ENCODE data around the gene DACH1.
"Not testable (repeated sequence)": the region's sequence is repeated elsewhere in the genome, so short reads cannot be mapped to it uniquely, and the experiment has no call there.

Gene DACH1

DNA sequence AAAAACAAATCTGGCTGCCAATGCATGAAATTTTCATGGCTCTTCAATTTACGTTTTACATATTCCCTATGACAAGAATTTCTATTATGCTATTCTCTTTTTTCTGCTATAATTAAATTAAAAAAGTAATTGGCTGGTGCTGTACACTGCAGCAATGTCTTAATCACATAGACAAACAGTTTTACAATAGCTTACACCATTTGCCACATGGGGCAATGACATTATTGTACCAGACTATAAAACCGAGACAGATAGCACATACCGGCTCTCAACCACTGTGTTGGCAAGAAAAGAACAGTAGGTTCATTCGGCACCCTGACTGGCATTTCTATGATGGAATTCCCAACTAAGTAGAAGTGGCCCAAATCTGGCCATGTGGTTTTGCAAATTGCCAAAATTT, 67.7 kb downstream of the DACH1 start:
- Mint-ChIP-seq H3K27ac (no peak overlapping the region), H3K27me3 (no peaks in the 10 kb centered on the region)

DNA sequence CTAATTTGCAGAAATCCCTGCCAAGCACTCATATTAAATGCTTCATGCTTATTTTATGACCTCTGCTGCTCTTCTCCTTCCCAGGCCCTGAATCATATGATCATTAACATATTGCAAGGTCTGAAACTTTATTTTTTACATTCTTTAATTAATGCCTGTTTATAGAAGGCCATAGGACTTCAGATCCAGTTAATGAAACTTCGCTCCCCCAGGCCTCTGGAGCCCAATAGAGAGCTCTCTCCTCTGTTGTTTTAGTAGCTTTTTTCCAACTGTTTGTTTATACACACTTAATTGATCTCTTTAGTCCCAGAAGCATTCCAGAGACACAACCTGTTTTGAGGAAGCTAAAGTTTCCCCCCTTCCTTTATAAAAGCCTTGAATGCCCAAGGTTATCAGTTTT, 68.3 kb downstream of the DACH1 start:
- Mint-ChIP-seq H3K27me3 (no peaks in the 10 kb centered on the region), H3K4me1 (ENCODE audit: low read depth) (peaks cover 17% of the 10 kb centered on the region), H3K9me3 (no peaks in the 10 kb centered on the region), H3K4me3 (no peak overlapping the region), H3K36me3 (ENCODE audit: low read depth) (no peaks in the 10 kb centered on the region), H3K27ac (no peak overlapping the region)
- intact Hi-C loops (cut with micrococcal nuclease) = no loop called here

More for the DNA sequence above, 67.7 kb downstream of the DACH1 start:
- Mint-ChIP-seq H3K9me3 (no peaks in the 10 kb centered on the region), H3K4me1 (ENCODE audit: low read depth) (peaks cover 17% of the 10 kb centered on the region), H3K36me3 (ENCODE audit: low read depth) (no peaks in the 10 kb centered on the region), H3K4me3 (no peak overlapping the region)
- intact Hi-C loops (cut with micrococcal nuclease) = no loop called here

DNA sequence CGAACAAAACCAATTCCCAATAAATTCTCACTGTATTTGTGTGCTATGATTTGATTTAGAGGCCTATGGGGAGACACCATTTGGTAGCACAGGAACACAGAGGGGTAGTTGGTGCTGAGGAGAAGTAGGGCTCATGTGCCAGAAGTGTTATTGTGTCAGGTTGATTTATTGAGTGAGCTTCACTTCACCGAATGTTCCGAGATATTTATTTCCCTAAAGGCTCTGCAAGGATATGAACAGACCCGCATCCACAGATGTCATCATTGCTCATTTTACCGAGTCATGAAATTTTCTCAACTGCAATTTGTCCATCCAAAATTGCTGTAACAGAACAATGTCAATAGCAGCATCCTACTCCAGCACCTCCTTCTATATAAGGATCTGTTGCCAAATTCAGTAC, 69.5 kb downstream of the DACH1 start:
- Mint-ChIP-seq H3K27me3 (no peaks in the 10 kb centered on the region), H3K4me3 (no peak overlapping the region), H3K27ac (no peak overlapping the region), H3K4me1 (ENCODE audit: low read depth) (peaks cover 17% of the 10 kb centered on the region), H3K36me3 (ENCODE audit: low read depth) (no peaks in the 10 kb centered on the region), H3K9me3 (no peaks in the 10 kb centered on the region)
- intact Hi-C loops (cut with micrococcal nuclease) = no loop called here

DNA sequence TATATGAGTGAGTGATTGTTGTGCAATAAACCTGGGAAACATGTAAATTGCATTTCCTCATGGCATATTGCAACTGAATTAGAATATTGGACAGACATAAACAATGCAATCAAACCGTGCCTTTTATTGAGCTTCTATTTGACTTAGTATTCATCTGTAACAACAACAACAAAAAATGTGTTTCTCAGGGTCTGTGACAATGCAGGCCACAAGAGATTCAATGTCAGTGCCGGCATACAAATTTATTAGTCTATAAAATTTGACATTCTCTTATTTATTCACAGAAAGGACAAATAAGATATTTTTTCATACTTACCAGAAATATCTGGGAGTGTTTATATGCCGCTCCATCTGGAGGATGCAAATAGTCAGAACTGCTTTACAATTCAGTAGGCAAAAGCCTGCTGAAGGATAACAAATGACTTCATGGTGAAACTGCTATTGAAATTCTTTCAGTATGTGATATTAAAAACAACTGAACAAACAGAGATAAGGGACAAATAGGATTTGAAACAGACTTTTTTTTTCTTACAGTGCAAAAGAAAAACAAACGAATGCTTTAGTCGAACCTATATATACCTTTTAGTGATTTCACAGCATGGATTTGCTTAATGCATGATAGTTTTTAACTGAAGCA, 77.2 kb downstream of the DACH1 start:
- Mint-ChIP-seq H3K9me3 (no peaks in the 10 kb centered on the region), H3K4me3 (no peak overlapping the region)
- intact Hi-C loops (cut with micrococcal nuclease) = no loop called here

DNA sequence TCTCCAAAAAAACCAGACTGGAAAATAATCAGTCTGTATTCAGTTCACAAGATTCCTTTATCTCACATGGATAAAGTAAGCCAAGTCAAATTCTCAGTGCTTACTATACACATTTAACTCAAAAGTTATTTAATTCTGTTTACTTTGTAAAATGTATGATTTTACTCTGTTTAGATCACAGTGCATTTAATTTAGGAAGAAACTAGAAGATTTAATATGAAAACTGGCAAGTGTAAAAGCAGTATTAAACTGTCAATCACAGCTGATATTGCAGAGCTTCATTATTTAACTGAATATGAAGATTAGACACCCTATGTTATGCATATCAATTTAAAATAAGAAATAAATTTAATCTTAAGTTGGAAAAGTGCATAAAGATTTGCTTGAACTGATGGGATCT, 78.0 kb downstream of the DACH1 start:
- intact Hi-C loops (cut with micrococcal nuclease) = no loop called here
- Mint-ChIP-seq H3K36me3 (ENCODE audit: low read depth) (no peaks in the 10 kb centered on the region), H3K4me3 (no peak overlapping the region), H3K9me3 (no peaks in the 10 kb centered on the region), H3K27ac (no peak overlapping the region), H3K4me1 (ENCODE audit: low read depth) (no peaks in the 10 kb centered on the region), H3K27me3 (no peaks in the 10 kb centered on the region)

More for the DNA sequence above, 77.2 kb downstream of the DACH1 start:
- Mint-ChIP-seq H3K27ac (no peak overlapping the region), H3K4me1 (ENCODE audit: low read depth) (no peaks in the 10 kb centered on the region), H3K36me3 (ENCODE audit: low read depth) (no peaks in the 10 kb centered on the region), H3K27me3 (no peaks in the 10 kb centered on the region)

DNA sequence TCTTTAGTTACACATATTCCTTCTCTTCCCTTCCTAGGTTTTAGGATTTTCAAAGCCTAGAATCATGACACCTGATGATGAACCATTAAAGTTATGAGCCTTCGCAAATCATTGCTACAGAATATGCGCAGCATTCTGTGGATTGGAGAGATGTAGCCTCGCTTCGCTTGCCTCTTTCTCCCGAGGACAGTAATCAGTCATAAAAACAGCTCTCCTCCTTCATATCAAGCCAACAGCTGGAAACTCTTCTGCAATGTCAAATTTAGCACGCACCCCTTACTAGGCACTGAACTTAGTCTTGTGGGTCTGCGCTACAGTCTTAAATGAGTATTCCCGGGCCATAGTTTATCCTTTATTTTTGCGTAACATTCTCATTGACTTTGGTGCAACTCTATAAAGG, 79.6 kb downstream of the DACH1 start:
- no peaks in the 10 kb centered on the region for H3K27me3 Mint-ChIP-seq
- H3K4me3 Mint-ChIP-seq = no peak overlapping the region
- intact Hi-C loops (cut with micrococcal nuclease) = no loop called here
- H3K36me3 Mint-ChIP-seq (ENCODE audit: low read depth) = no peaks in the 10 kb centered on the region
- H3K27ac Mint-ChIP-seq = no peak overlapping the region
- H3K4me1 Mint-ChIP-seq (ENCODE audit: low read depth) = no peaks in the 10 kb centered on the region
- no peaks in the 10 kb centered on the region for H3K9me3 Mint-ChIP-seq

DNA sequence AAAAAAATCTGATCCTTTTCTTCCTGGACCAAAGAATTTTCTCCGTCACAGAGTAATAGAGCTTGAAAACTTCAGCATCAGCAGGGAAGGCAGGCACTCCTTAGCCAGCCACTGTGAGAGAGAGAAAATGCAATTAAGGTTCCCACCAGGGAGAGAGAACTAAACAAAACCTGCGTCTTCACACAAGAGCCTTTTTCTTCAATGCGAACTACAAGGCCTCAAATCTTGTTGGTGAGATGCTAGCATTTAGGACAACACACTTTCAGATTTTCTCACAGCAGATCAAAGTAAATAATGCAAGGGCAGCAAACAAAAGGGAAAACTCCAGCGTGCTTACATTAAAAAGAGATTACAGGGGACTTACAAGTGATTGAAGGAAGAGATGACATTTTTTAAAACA, 80.1 kb downstream of the DACH1 start:
- Mint-ChIP-seq H3K36me3 (ENCODE audit: low read depth) (no peaks in the 10 kb centered on the region), H3K27ac (no peak overlapping the region), H3K4me3 (no peak overlapping the region), H3K9me3 (no peaks in the 10 kb centered on the region), H3K4me1 (ENCODE audit: low read depth) (no peaks in the 10 kb centered on the region), H3K27me3 (no peaks in the 10 kb centered on the region)
- intact Hi-C loops (cut with micrococcal nuclease) = no loop called here

DNA sequence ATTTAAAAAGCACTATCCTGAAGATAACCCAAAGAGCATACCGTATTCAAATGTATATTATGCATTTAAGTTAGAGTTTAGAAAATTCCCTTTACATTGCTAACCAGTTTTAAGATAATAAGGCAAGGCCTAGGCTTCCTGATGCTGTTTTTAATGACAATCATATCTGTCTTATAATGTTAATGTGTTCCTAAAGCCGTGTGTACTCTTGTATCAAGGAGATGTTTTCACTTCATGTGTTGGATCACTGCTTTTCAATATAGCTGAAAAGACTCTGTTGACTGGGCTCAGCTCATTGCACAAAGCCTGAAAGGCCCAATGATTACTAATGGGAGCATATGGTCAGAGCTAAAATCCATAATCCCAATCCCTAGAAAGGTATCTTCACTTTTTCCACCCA, 81.6 kb downstream of the DACH1 start:
- Mint-ChIP-seq H3K36me3 (ENCODE audit: low read depth) (no peaks in the 10 kb centered on the region), H3K9me3 (no peaks in the 10 kb centered on the region), H3K4me1 (ENCODE audit: low read depth) (no peaks in the 10 kb centered on the region), H3K27ac (no peak overlapping the region), H3K27me3 (no peaks in the 10 kb centered on the region), H3K4me3 (no peak overlapping the region)
- intact Hi-C loops (cut with micrococcal nuclease) = no loop called here

DNA sequence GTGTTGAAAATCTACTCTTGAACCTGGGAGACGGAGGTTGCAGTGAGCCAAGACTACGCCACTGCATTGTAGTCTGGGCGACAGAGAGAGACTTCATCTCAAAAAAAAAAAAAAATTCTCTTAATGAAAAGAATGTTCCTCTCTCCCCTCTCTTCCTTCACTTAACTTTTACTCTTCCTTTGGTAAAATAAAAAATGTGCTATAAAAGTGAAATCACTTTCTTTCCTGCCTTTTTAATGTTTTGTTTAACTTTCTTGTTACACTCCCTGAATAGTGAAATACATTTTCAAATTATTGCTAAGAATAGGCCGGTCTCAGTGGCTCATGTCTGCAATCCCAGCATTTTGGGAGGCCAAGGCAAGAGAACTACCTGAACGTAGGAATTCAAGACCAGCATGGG, 86.5 kb downstream of the DACH1 start:
- H3K36me3 Mint-ChIP-seq (ENCODE audit: low read depth) = no peaks in the 10 kb centered on the region
- H3K9me3 Mint-ChIP-seq = no peaks in the 10 kb centered on the region
- intact Hi-C loops (cut with micrococcal nuclease) = no loop called here
- H3K27ac Mint-ChIP-seq = no peak overlapping the region
- peaks cover 8% of the 10 kb centered on the region for H3K4me1 Mint-ChIP-seq (ENCODE audit: low read depth)
- no peak overlapping the region for H3K4me3 Mint-ChIP-seq
- H3K27me3 Mint-ChIP-seq = no peaks in the 10 kb centered on the region

DNA sequence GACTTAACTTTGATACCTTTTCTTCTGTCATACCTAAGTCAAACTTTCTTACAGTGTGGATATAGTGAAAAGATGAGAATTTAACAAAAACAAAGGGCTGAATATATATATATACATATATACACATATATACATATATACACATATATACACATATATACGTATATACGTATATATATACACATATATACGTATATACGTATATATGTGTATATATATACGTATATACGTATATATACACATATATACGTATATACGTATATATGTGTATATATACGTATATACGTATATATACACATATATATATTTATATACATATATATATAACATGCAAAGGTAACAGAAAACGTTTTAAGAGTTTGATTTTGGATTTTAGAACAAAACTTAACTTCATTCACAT, 88.0 kb downstream of the DACH1 start:
- H3K4me1 Mint-ChIP-seq (ENCODE audit: low read depth); intact Hi-C loops (cut with micrococcal nuclease); H3K27ac Mint-ChIP-seq; H3K9me3 Mint-ChIP-seq; H3K27me3 Mint-ChIP-seq; H3K4me3 Mint-ChIP-seq; H3K36me3 Mint-ChIP-seq (ENCODE audit: low read depth): not testable (repeated sequence)

DNA sequence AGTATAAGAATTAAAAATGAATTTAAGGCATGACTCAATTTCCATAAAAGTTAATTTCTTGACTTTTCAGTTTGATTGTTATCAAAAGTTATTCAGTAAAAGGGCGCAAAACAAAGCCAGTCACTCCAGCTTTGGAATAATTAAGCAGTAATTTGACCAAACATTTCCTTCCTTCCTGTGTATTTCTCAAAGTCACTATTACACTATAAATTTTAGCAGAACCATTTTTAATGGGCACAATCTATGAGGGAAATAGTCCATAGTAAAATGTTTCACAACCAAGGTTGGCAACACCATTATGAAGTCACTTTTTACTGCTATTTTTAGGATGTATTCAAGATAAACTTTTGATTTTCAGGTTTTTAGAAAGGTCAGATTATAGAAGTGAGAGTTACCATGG, 91.0 kb downstream of the DACH1 start:
- no peaks in the 10 kb centered on the region for H3K9me3 Mint-ChIP-seq
- H3K36me3 Mint-ChIP-seq (ENCODE audit: low read depth) = no peaks in the 10 kb centered on the region
- H3K4me1 Mint-ChIP-seq (ENCODE audit: low read depth) = peaks cover 8% of the 10 kb centered on the region
- intact Hi-C loops (cut with micrococcal nuclease) = no loop called here
- no peaks in the 10 kb centered on the region for H3K27me3 Mint-ChIP-seq
- H3K4me3 Mint-ChIP-seq = no peak overlapping the region
- H3K27ac Mint-ChIP-seq = no peak overlapping the region

DNA sequence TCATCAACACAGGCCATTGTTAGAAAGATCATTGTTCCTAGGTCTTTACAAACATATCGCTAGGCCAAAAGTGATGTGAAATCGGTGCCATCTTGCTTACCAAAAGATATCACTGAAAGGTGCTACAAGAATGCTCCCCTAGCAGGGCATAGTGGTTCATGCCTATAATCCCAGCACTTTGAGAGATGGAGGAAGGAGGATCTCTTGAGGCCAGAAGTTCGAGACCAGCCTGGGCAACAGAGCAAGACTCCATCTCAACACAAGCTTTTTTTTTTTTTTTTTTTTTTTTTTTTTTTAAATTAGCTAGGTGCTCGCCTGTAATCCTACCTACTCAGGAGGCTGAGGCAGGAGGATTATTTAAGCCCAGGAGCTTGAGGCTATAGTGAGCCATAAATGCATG, 92.1 kb downstream of the DACH1 start:
- H3K9me3 Mint-ChIP-seq = no peaks in the 10 kb centered on the region
- H3K4me1 Mint-ChIP-seq (ENCODE audit: low read depth) = peaks cover 8% of the 10 kb centered on the region
- H3K36me3 Mint-ChIP-seq (ENCODE audit: low read depth) = no peaks in the 10 kb centered on the region
- H3K4me3 Mint-ChIP-seq = no peak overlapping the region
- no peak overlapping the region for H3K27ac Mint-ChIP-seq
- no peaks in the 10 kb centered on the region for H3K27me3 Mint-ChIP-seq
- intact Hi-C loops (cut with micrococcal nuclease) = no loop called here

DNA sequence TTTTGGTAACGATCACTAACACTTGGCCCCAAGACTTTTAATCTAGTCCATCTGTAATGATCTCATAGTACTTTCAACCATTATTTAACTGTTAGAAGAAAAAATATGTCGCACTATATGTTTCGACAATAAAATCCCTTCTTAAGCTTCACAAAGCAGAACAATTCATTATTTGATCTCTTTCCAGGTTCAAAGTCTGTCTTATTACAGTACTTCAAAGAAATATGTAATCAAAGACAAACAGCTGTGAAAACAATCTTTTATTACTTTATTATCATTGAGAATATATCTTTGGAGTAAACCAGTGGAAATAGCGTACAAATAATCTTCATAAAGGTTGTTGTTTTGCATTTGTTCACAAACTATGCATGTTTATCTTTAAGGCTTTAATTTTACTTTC, 93.5 kb downstream of the DACH1 start:
- Mint-ChIP-seq H3K36me3 (ENCODE audit: low read depth) (no peaks in the 10 kb centered on the region), H3K4me1 (ENCODE audit: low read depth) (peaks cover 8% of the 10 kb centered on the region), H3K27me3 (no peaks in the 10 kb centered on the region), H3K27ac (no peak overlapping the region), H3K4me3 (no peak overlapping the region), H3K9me3 (no peaks in the 10 kb centered on the region)
- intact Hi-C loops (cut with micrococcal nuclease) = no loop called here

DNA sequence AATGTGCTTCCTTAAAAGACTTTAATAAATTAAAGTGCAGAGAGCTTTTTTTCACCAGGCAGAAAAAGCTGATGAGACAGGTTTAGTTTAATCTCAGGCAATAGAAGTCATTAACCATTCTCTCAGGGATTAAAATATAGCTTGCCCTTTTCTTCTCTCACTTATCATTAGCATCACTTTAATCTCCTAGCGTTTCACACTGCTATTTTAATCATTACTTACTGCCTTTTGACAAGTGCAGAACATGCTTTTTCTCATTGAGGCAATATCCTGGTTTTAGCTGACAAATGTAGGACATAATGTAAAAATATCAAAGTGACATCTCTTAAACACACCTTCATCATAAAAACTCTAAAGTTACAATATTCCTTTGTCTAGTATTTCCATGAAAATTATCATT, 94.6 kb downstream of the DACH1 start:
- H3K4me1 Mint-ChIP-seq (ENCODE audit: low read depth) = peaks cover 8% of the 10 kb centered on the region
- no peak overlapping the region for H3K4me3 Mint-ChIP-seq
- no peaks in the 10 kb centered on the region for H3K27me3 Mint-ChIP-seq
- intact Hi-C loops (cut with micrococcal nuclease) = no loop called here
- H3K9me3 Mint-ChIP-seq = no peaks in the 10 kb centered on the region
- no peaks in the 10 kb centered on the region for H3K36me3 Mint-ChIP-seq (ENCODE audit: low read depth)
- no peak overlapping the region for H3K27ac Mint-ChIP-seq

DNA sequence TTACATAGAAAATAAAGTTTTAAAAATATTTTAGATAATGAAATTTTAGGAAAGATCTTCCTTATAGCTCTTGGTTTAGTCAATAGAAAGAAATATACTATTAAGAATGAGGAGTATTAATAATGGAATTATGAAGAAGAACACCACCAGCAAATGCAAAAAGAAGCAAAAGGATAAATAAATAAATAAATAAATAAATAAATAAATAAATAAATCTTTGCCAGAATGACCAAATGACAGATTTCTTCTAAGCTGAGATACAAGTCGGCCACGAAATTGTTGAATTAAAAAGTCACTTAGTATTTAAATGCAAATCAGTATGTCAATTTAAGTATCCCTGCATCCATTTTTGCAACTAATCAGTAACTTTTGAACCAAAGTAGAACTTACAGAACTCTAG, 95.9 kb downstream of the DACH1 start:
- no peaks in the 10 kb centered on the region for H3K4me1 Mint-ChIP-seq (ENCODE audit: low read depth)

More for the DNA sequence above, 95.9 kb downstream of the DACH1 start:
- Mint-ChIP-seq H3K36me3 (ENCODE audit: low read depth) (no peaks in the 10 kb centered on the region), H3K9me3 (no peaks in the 10 kb centered on the region), H3K4me3 (no peak overlapping the region), H3K27me3 (no peaks in the 10 kb centered on the region), H3K27ac (no peak overlapping the region)
- intact Hi-C loops (cut with micrococcal nuclease) = no loop called here

Data from dendritic cell treated with granulocyte-macrophage colony-stimulating factor and Interleukin-4, amounts not matched to agents 40 ng/mL and 50 ng/mL, for 4 days (primary cell).